CD14-positive monocyte (primary cell): ENCODE measurements around the gene EPOP. TPM values are rescaled to one million over a fixed set of nuclear protein-coding genes. Genes with fewer than 3 reads are reported as not detected.

Source experiments
- DNase-seq, 3 donors: peaks; one replicate each; pipeline ENCODE4 v3.0.0-alpha.2; 2011 to 2022
- H2AFZ ChIP-seq: 2 replicates; pipeline ENCODE4 v1.6.0; 2012; ENCODE audit warnings: mild to moderate bottlenecking, low read depth, low read length, inconsistent platforms; ENCODE audit not compliant: insufficient read depth, poor library complexity, severe bottlenecking
- H3K27ac ChIP-seq, 2 donors: 1 replicate in 1 of 2; 2 replicates in 1 of 2; pipeline ENCODE4 v1.5.1; 2012 to 2013; ENCODE audit warnings: low read length in 2 of 2, control low read depth in 1 of 2, inconsistent platforms in 1 of 2, low read depth in 1 of 2, mild to moderate bottlenecking in 1 of 2
- H3K27me3 ChIP-seq, 2 donors: one replicate each; pipeline versions ENCODE4 v1.6.0 to v1.6.1; 2011 to 2013; ENCODE audit warnings: low read length in 2 of 2; ENCODE audit not compliant: control insufficient read depth in 2 of 2, insufficient read depth in 2 of 2
- H3K36me3 ChIP-seq, 2 donors: replicated peaks in 1 of 2; 1 replicate in 1 of 2; 2 replicates in 1 of 2; pipeline versions ENCODE4 v1.5.1 to v1.6.1; 2012 to 2013; ENCODE audit warnings: low read length in 2 of 2, control low read depth in 1 of 2, inconsistent platforms in 1 of 2, mild to moderate bottlenecking in 1 of 2; ENCODE audit not compliant: insufficient read depth in 2 of 2, control insufficient read depth in 1 of 2
- H3K4me1 ChIP-seq, 2 donors: 1 replicate in 1 of 2; 2 replicates in 1 of 2; pipeline versions ENCODE4 v1.5.1 to v1.6.1; 2012 to 2013; ENCODE audit warnings: low read length in 2 of 2, control low read depth in 1 of 2, inconsistent platforms in 1 of 2, mild to moderate bottlenecking in 1 of 2, moderate library complexity in 1 of 2; ENCODE audit not compliant: insufficient read depth in 2 of 2, control insufficient read depth in 1 of 2
- H3K4me2 ChIP-seq: replicated peaks from 2 replicates; pipeline ENCODE3; 2012; ENCODE audit warnings: low read length, moderate library complexity, mild to moderate bottlenecking; ENCODE audit not compliant: poor library complexity, severe bottlenecking; ENCODE audit errors: extremely low read depth
- H3K4me3 ChIP-seq, 3 experiments: fragments of 200-600 bp in 1 of 3; sonication (generic) in 1 of 3; replicated peaks in 1 of 3; 1 replicate in 2 of 3; 2 replicates in 1 of 3; pipeline ENCODE4 v1.5.1; 2011 to 2013; ENCODE audit warnings: low read length in 3 of 3, mild to moderate bottlenecking in 3 of 3, control low read depth in 2 of 3, low read depth in 2 of 3, inconsistent platforms in 1 of 3, moderate library complexity in 1 of 3
- H3K79me2 ChIP-seq: 2 replicates; pipeline ENCODE4 v1.6.0; 2012; ENCODE audit warnings: mild to moderate bottlenecking, control low read depth, inconsistent platforms, low read length, moderate library complexity; ENCODE audit not compliant: insufficient read depth
- H3K9ac ChIP-seq: 2 replicates; pipeline ENCODE4 v1.6.0; 2017; ENCODE audit warnings: low read length, mild to moderate bottlenecking; ENCODE audit not compliant: insufficient read depth, poor library complexity, severe bottlenecking
- H3K9me3 ChIP-seq, 2 donors: replicated peaks in 1 of 2; 1 replicate in 1 of 2; 2 replicates in 1 of 2; pipeline versions ENCODE4 v1.5.1 to v1.6.1; 2012 to 2013; ENCODE audit warnings: low read length in 2 of 2, control low read depth in 1 of 2; ENCODE audit not compliant: control insufficient read depth in 1 of 2, insufficient read depth in 1 of 2
- H4K20me1 ChIP-seq: 2 replicates; pipeline ENCODE4 v1.6.0; 2012; ENCODE audit warnings: mild to moderate bottlenecking, low read length, control low read depth, moderate library complexity; ENCODE audit not compliant: insufficient read depth
- H3K27ac Mint-ChIP-seq, 7 donors: one replicate each; pipeline ENCODE4 v1.8.0; 2020; ENCODE audit warnings: mild to moderate bottlenecking in 7 of 7, mixed read lengths in 7 of 7, moderate library complexity in 6 of 7, inconsistent platforms in 2 of 7
- H3K27me3 Mint-ChIP-seq, 3 donors: one replicate each; pipeline ENCODE4 v1.8.0; 2021 to 2022; ENCODE audit warnings: low read depth in 3 of 3, mild to moderate bottlenecking in 3 of 3, mixed read lengths in 3 of 3, moderate library complexity in 3 of 3, inconsistent platforms in 1 of 3
- H3K36me3 Mint-ChIP-seq, 2 donors: one replicate each; pipeline ENCODE4 v1.8.0; 2020; ENCODE audit warnings: mixed read lengths in 2 of 2, inconsistent platforms in 1 of 2, mild to moderate bottlenecking in 1 of 2
- H3K4me1 Mint-ChIP-seq: one replicate; pipeline ENCODE4 v1.8.0; 2020; ENCODE audit warnings: mild to moderate bottlenecking, mixed read lengths
- H3K4me3 Mint-ChIP-seq, 2 donors: one replicate each; pipeline ENCODE4 v1.8.0; 2020; ENCODE audit warnings: mild to moderate bottlenecking in 2 of 2, mixed read lengths in 2 of 2, moderate library complexity in 1 of 2
- H3K9me3 Mint-ChIP-seq, 7 donors: one replicate each; pipeline ENCODE4 v1.8.0; 2020 to 2022; ENCODE audit warnings: mixed read lengths in 7 of 7, mild to moderate bottlenecking in 6 of 7, moderate library complexity in 6 of 7, inconsistent platforms in 2 of 7
- WGBS: methylation state at CpG from one replicate; pipeline ENCODE4 v1.1.5; 2013; ENCODE audit warnings: missing lambda C conversion rate; ENCODE audit not compliant: insufficient coverage; 5-methylcytosine and 5-hydroxymethylcytosine counted together
- intact Hi-C, 2 donors: fragments of 100-400 bp; cut with micrococcal nuclease; formaldehyde crosslinking; loops; one replicate each; pipeline versions ENCODE4 v1.15.0 to v1.15.1; 2023
- polyA plus RNA-seq, 3 donors: library from polyadenylated mRNA; depleted of rRNA in 1 of 3; unstranded in 2 of 3; stranded (reverse) in 1 of 3; fragments of 300-500 nt in 2 of 3; fragments of >200 nt in 1 of 3; fragmentation: Illumina TruSeq in 2 of 3; gene quantifications; 1 replicate in 2 of 3; 2 replicates in 1 of 3; pipeline ENCODE4 v1.2.3, GENCODE V29; 2012 to 2021
- TF ChIP-seq, protein P1 (sequence below): fragments of 200-600 bp; IDR thresholded peaks from one replicate; pipeline ENCODE4 v1.8.0; 2022; ENCODE audit warnings: antibody characterized with exemption, mild to moderate bottlenecking

EPOP gene
- polyA plus RNA-seq, 3 donors: 0.63 TPM; not detected in 2

DNA sequence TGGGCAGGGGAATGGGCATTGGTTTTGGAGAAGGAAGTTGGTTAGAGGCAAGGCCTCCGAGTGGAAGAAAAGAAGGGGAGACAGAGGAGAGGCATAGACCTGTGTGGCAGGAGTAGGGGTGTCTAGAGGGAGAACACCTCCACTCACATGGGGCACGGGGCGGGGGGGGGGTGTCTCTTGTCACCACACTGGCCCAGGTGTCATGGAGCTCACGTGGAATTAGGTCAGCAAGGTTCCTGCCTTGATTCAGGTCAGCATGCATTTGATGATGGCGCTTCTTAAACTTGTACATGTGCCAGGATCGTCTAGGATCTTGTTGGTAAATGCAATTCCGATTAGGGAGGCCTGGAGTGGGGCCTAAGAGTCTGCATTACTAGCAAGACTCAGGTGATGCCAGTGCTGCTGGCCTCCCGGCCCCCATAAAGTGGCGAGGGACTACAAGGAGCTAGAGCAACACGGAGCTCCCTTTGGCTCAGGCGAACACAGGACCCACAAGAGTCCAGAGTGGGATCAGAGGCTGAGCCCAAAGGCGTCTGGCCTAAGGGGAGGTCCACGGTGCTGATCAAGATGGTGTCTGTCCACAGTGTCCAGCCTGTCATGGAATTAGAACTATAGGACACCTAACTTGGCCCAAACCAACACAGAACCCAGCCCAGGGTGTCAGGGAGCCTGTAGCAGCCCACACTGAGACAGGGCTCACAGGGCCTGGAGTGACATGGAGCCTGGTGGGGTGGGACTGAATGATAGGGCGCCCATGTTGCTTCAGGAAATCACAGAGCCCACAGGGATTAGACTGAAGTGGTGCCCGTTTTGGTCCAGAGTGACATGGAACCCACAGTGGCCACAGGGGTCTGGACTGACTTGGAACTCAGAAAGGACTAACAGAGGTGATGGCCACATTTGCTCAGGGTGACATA is 16.7 kb downstream of the EPOP start:
- peaks cover 21% of the 10 kb centered on the region for H3K4me1 Mint-ChIP-seq
- H2AFZ ChIP-seq: no peak overlapping the region
- H3K27ac ChIP-seq: no peak overlapping the region
- H3K27me3 Mint-ChIP-seq: peaks cover 36 to 61% (median 49%) of the 10 kb centered on the region in 3 donors
- H3K4me1 ChIP-seq: peaks cover 5 to 7% of the 10 kb centered on the region in 2 donors
- peak overlapping the region in 1 of 2 donors; percentile 46 for H3K4me3 Mint-ChIP-seq
- no peak overlapping the region for H3K27ac Mint-ChIP-seq
- H3K9me3 ChIP-seq: no peaks in the 10 kb centered on the region
- H3K27me3 ChIP-seq: peaks cover 6 to 27% of the 10 kb centered on the region in 2 donors
- no peak overlapping the region for H3K4me2 ChIP-seq
- TF ChIP-seq, protein P1, sequence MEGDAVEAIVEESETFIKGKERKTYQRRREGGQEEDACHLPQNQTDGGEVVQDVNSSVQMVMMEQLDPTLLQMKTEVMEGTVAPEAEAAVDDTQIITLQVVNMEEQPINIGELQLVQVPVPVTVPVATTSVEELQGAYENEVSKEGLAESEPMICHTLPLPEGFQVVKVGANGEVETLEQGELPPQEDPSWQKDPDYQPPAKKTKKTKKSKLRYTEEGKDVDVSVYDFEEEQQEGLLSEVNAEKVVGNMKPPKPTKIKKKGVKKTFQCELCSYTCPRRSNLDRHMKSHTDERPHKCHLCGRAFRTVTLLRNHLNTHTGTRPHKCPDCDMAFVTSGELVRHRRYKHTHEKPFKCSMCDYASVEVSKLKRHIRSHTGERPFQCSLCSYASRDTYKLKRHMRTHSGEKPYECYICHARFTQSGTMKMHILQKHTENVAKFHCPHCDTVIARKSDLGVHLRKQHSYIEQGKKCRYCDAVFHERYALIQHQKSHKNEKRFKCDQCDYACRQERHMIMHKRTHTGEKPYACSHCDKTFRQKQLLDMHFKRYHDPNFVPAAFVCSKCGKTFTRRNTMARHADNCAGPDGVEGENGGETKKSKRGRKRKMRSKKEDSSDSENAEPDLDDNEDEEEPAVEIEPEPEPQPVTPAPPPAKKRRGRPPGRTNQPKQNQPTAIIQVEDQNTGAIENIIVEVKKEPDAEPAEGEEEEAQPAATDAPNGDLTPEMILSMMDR: no peak
- DNase-seq: no peak
- no peaks in the 10 kb centered on the region for H3K36me3 Mint-ChIP-seq
- H3K79me2 ChIP-seq: no peaks in the 10 kb centered on the region
- intact Hi-C loops: no loop called here
- H3K36me3 ChIP-seq: no peaks in the 10 kb centered on the region
- no peaks in the 10 kb centered on the region for H4K20me1 ChIP-seq
- H3K9ac ChIP-seq: no peak overlapping the region
- WGBS: 81% methylated on average over 11 of the region's 15 CpGs
- H3K4me3 ChIP-seq: no peak overlapping the region
- peaks cover 0 to 3% (median 0%) of the 10 kb centered on the region in 7 donors for H3K9me3 Mint-ChIP-seq

DNA sequence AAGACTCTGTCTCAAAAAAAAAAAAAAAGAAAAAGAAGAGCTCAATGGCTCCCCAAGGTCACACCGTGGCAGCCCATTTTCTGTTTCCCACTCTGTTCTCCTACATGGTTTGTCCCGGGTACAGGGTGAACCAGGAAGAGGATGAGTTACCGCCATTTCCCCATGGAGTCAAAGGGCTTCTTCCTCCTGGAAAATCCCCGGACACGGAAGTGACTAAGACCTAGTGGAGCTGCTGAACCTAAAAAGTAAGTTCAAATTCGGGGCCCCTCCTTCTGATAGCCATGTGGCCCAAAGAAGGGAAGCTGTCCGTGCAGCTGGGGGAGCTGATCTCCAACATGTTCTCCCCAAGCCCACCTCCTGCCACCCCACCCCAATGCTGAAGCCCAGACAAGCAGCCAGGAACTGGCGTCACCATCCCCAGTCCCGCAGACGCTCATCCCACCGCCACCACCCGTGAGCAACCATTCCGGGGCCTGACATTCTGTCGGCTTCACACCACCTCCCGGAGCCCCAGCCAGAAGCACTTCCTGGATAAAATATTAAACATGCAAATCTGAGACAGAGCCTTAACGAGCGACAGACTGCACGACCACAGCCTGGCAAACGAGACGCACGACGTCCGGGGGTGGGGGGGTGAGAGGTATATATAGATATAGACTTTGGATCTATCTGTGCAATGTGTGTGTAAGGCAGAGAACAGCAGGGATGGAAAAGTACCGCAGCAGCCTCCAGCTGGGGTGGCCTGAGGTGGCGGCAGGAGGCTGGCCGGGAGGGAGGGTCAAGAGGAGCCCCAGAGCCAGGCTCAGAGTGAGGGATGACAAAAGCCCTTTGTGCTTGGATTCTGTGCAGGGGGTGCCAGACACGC is 17.6 kb downstream of the EPOP start:
- 65% methylated on average over 19 of the region's 27 CpGs for WGBS
- no peak overlapping the region for H3K27ac Mint-ChIP-seq
- Histone ChIP-seq H3K4me2 (no peak overlapping the region), H3K4me1 (peaks cover 5 to 7% of the 10 kb centered on the region in 2 donors), H3K9me3 (no peaks in the 10 kb centered on the region), H3K79me2 (no peaks in the 10 kb centered on the region), H3K36me3 (no peaks in the 10 kb centered on the region), H3K27ac (no peak overlapping the region), H3K27me3 (peaks cover 6 to 25% of the 10 kb centered on the region in 2 donors), H2AFZ (no peak overlapping the region), H3K4me3 (no peak overlapping the region), H4K20me1 (no peaks in the 10 kb centered on the region), H3K9ac (no peak overlapping the region)
- peaks cover 42 to 63% (median 44%) of the 10 kb centered on the region in 3 donors for H3K27me3 Mint-ChIP-seq
- H3K9me3 Mint-ChIP-seq: peaks cover 0 to 3% (median 0%) of the 10 kb centered on the region in 7 donors
- TF ChIP-seq, protein P1: no peak
- peak overlapping the region in 1 of 2 donors; percentile 39 for H3K4me3 Mint-ChIP-seq
- DNase-seq: no peak
- H3K4me1 Mint-ChIP-seq: peaks cover 18% of the 10 kb centered on the region
- H3K36me3 Mint-ChIP-seq: no peaks in the 10 kb centered on the region
- intact Hi-C loops: no loop called here
